Measurements from ENCODE around the gene STAB1.

STAB1 gene

GRCh38 chr3:52536112-52536368, 40.9 kb downstream of the STAB1 start:
- DNase-seq, result no peak

GRCh38 chr3:52536369-52537164, 41.4 kb downstream of the STAB1 start, which contains the start of gene UQCC5:
TSS of gene UQCC5 (plus strand) at chr3:52536605. CDS start at chr3:52536756, 151 bp downstream.
- peak; percentile 99 for DNase-seq

GRCh38 chr3:52537165-52537620, 42.1 kb downstream of the STAB1 start:
- peak; percentile 64 for DNase-seq

- no peak for DNase-seq
Observed at GRCh38 chr3:52537726-52538421, 42.7 kb downstream of the STAB1 start.

DNA sequence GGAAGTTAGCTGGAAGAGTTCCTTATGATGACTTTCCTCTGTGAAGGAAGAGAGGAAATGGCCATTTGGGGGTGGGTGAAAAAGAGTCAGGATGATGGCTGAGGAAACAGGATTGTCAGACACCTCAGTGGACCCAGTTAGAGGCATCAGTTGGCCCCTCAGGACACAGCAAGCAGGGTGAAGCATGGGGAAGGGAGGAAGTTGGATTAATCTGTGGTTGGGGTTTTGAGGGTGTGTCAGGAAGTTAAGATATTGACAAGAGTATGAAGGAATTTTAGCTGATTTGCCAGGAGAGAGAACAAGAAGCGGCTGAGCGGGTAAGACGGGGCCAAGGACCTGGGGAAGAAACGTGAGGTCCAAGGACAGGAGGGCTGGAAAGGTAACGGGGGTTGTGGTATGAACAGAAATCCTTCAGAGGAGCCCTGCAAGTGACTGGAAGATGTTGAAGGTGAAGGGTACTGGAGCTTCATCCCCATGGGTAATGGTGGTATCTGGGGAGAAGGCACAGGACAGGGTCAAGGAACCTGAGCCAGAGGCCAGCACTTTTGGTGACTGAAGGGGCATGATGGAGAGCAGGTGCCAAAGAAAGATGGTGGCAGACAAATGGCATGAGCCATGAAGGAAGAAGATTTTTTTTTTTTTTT, 44.0 kb downstream of the STAB1 start:
- no peak for DNase-seq

DNA sequence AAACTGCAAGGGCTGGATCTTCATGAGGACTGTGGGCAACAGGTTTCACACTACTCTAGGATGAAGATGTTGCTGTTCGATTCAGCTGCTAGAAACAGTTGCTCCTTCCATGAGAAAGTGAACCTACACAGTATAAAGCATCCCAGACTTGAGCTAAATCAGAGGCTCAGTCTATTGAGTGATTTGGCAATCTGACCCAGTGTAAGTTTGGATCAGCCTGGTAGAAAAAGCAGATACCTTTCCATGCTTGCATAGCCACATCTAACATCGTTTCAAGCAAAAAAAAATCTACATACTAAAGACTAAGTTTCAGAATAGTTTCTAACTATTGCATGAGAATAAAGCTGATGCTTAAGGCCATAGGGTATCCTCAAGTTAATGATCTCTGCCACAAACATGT, 45.9 kb downstream of the STAB1 start:
- DNase-seq, result no peak

- no peak for DNase-seq
Observed at GRCh38 chr3:52544937-52545336, 49.8 kb downstream of the STAB1 start.

DNA sequence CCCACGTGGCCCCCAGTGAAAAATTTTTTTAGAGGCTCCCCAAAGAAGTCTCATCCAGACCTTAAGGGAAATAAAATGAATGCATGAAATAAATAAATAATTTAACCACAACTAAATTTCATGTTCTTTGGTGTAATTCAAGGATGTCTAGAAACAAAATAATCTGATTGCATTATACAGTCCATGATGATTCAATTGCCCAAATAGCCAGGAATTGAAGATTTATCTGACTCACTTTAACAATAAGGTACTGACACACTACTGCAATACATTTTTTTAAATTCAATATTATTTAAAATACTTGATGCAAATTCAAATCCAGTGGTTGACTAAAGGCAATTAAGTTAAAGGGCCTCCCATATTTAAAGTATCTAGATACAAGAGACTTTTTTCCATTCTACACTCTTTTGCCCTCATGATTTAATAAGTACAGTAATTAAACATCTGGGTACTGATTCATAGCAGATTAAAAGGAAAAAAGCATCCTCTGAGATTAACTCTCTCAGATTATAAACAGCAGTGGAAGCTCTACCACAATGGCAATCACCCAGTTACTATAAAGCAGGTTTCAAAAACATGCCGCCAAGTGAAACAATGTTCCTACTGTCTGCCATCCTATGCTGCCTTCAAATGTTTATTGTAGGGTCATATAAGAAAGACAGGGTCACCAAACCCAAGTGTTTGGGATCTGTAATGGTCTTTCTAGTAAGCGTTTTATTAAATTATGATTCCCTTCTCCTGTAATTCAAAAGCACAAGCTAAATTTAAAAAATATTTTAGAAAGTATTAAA, 51.2 kb downstream of the STAB1 start:
- DNase-seq, result no peak

GRCh38 chr3:52547143-52547542, 52.0 kb downstream of the STAB1 start:
- DNase-seq, result peak; percentile 33

GRCh38 chr3:52551118-52551517, 56.0 kb downstream of the STAB1 start:
- no peak for DNase-seq

DNA sequence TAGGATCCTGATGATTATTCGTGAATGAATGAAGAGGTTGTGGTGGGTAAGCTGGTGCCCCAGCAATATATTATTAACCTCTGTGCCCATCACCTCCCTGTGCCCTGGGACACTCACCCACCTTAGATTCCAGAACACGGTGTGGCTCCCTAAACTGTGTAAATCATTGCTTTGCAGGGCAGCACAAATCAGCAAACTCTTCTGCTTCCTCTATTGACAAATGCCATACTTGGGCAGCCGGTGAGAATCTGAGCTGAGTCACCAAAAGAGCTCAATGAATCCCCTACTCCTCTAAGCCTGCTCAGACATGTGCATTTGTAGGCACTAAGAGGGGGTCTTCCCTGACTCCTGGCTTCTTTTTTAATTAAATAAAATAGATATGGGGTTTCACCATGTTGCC, 57.0 kb downstream of the STAB1 start:
- no peak for DNase-seq

- no peak for DNase-seq
Observed at GRCh38 chr3:52554026-52554755, 59.1 kb downstream of the STAB1 start.

DNA sequence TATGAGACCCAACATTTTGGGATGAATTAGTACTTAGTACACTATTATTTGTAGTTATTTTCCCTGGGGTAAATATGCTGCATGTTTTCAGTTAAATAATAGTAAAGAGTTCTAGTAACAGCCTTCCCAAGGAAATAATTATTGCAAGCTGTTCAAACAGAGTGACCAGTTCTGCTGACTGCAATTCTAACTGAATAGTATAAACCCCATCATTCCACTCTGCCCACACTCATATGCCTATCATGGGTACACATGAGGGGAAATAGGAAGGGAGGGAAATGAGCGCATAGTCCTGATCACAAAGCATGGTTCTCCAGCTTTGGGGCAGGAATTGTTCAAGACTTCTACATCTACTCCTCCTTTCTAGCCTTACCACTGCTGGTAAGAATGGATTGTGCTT, 59.9 kb downstream of the STAB1 start:
- no peak for DNase-seq

DNA sequence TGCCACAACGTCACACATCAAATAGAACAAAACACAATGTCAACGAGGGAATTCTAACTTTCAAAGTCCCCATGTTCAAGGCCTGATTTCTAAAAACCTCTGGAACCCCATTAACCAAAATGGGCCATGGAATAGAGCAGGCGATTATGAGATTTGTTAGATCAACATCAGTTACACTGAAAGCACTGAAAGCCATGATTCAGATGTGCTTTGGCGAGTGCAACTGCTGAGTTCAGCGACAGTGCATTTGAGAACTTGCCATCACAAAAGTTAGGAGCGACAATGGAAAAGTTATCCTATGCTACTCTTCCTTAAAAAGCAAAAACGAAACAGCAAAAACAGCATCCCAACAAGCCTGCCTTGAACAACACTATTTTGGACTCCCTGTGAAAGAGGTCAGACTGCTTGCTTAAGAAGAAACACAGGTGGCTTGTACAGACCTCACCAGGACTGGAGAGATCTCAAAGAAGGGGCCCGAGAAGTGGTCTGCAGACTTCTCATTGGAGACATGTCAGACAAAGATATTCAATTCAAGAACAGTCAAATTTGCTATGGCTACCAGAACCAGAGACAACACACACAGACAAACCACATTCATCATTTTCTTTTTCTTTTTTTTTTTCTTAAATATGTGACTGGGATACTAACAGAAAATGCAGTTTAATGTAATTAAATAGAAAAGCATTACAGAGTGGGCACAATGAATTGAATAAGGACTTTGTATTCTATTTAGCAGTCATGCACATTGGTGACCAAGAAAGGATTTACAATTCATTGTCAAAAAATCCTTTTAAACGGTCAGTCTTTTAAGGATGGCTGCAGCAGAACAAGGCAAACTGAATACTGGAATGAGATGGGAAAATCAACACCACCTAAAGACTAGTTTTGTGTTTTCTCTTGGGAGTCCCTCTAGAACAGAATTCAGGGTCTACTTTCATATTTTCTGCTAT, 62.1 kb downstream of the STAB1 start:
- DNase-seq, result no peak

- DNase-seq, result no peak
Observed at GRCh38 chr3:52558436-52558835, 63.3 kb downstream of the STAB1 start.

GRCh38 chr3:52561028-52561747, 66.0 kb downstream of the STAB1 start:
- DNase-seq, result no peak

DNA sequence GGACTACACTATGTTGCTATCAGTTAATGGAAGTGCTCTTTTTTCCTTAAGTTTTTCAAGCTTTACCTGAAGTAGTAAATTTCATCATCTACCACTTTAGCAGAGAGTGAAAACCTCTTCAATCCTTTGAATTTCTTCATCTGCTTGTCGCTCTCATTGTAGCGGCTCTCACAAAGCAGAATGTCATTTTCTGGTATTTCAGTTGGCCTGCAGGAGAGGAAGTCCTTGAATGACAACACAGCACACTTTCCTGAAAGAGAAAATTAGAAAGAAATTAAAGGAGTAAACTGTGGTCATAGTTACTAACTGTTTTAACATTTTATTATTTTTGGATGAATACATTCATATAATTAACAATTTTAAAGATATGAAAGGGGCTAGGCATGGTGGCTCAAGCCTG, 68.8 kb downstream of the STAB1 start:
- DNase-seq, result no peak

DNA sequence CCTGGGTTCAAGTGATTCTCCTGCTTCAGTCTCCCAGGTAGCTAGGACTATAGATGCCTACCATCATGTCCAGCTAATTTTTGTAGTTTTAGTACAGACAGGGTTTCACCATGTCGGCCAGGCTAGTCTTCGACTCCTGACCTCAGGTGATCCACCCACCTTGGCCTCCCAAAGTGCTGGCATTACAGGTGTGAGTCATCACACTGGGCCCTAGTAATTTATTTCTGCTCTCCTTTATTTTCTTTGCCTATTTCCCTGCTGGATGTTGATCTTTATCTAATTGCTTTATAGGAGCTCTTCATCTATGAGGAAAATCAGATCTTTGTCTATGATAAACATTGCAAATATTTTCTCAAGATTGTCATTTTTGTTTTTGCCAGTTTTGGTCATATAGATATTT, 72.9 kb downstream of the STAB1 start:
- DNase-seq, result no peak

DNA sequence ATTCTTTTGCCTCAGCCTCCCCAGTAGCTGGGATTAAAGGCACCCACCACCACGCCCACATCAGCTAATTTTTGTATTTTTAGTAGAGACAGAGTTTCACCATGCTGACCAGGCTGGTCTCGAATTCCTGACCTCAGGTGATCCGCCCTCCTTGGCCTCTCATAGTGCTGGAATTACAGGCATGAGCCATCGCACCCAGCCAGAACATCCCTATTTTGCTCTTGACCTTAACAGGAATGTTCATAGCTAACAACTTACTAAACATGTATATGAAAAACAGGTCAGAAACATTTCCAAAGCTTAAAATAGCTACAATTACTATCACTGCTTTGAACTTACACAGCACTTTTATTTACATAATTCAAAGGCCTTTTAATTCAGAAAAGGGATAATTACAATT, 74.9 kb downstream of the STAB1 start:
- no peak for DNase-seq

- DNase-seq, result peak; percentile 9
Observed at GRCh38 chr3:52572221-52572620, 77.1 kb downstream of the STAB1 start.
